Aorta (tissue), 5 donors: Measurements from ENCODE around the gene F2R. TPM values are rescaled to one million over a fixed set of nuclear protein-coding genes. Genes with fewer than 3 reads are reported as not detected.

Experiments used
- ATAC-seq: fragments of 200-7000 bp; cut with Tn5 transposase; one replicate; pipeline ENCODE4 v1.9.1; 2022; ENCODE audit warnings: moderate library complexity; ENCODE audit not compliant: low FRiP score
- DNase-seq, 2 donors: peaks; one replicate each; pipeline ENCODE4 v3.0.0-alpha.2; 2020
- H3K27ac ChIP-seq, 2 donors: one replicate each; pipeline ENCODE4 v1.5.1; 2013; ENCODE audit warnings: low read length in 2 of 2, mild to moderate bottlenecking in 2 of 2, moderate library complexity in 2 of 2, control low read depth in 1 of 2, inconsistent platforms in 1 of 2, low read depth in 1 of 2
- H3K27me3 ChIP-seq, 2 donors: one replicate each; pipeline ENCODE4 v1.6.1; 2013; ENCODE audit warnings: control low read depth in 1 of 2, low read length in 1 of 2, mild to moderate bottlenecking in 1 of 2, moderate library complexity in 1 of 2; ENCODE audit not compliant: insufficient read depth in 2 of 2, control insufficient read depth in 1 of 2
- H3K36me3 ChIP-seq, 2 donors: one replicate each; pipeline ENCODE4 v1.6.1; 2013; ENCODE audit warnings: control low read depth in 1 of 2, low read length in 1 of 2, mild to moderate bottlenecking in 1 of 2; ENCODE audit not compliant: insufficient read depth in 2 of 2, control insufficient read depth in 1 of 2
- H3K4me1 ChIP-seq, 2 donors: one replicate each; pipeline ENCODE4 v1.6.1; 2013; ENCODE audit warnings: low read length in 2 of 2, control low read depth in 1 of 2, mild to moderate bottlenecking in 1 of 2, moderate library complexity in 1 of 2; ENCODE audit not compliant: insufficient read depth in 2 of 2, control insufficient read depth in 1 of 2
- H3K4me3 ChIP-seq, 2 donors: one replicate each; pipeline ENCODE4 v1.5.1; 2013; ENCODE audit warnings: low read length in 2 of 2, control low read depth in 1 of 2, mild to moderate bottlenecking in 1 of 2
- H3K9me3 ChIP-seq: one replicate; pipeline ENCODE4 v1.6.1; 2013; ENCODE audit warnings: mild to moderate bottlenecking, low read length; ENCODE audit not compliant: control insufficient read depth
- WGBS, 2 donors: extraction: QIAGEN DNeasy Blood & Tissue Kit; methylation state at CpG; one replicate each; pipeline ENCODE4 v1.1.7; 2013; 5-methylcytosine and 5-hydroxymethylcytosine counted together
- intact Hi-C, 2 donors: fragments of 100-400 bp; cut with DNase I; formaldehyde crosslinking; loops; one replicate each; pipeline versions ENCODE4 v1.14.2 to v1.15.0; 2022
- polyA plus RNA-seq, 2 donors: library from polyadenylated mRNA; stranded (reverse); fragments of 200-250 nt; gene quantifications; one replicate each; pipeline ENCODE4 v1.2.3, GENCODE V29; 2013
- total RNA-seq, 2 donors: library from RNA; stranded (reverse); fragmentation: NEBNext Ultra II Directional; extraction: Animal tissue kit (Norgen Biotek cat#: 25700); gene quantifications; one replicate each; pipeline ENCODE4 v1.2.1, GENCODE V29; 2021
- donor health status: healthy with polysubstance abuse.
- donor health status: Bipolar disorder and iron deficiency.
- donor health status: DM: no; HTN: no; CAD: no.
- donor health status: DM: no; HTN: no; CAD: no.
- donor health status: DM: yes; HTN: yes; CAD: no.

F2R gene
- total and polyA plus RNA-seq, 4 donors = 17.8 to 185 (median 22.1) TPM

- 73 to 88% methylated on average over 1 of the region's 1 CpG for WGBS, 2 donors
- DNase-seq (no peak), ATAC-seq (no peak)
- Histone ChIP-seq H3K27ac (no peak overlapping the region), H3K27me3 (no peaks in the 10 kb centered on the region), H3K9me3 (no peaks in the 10 kb centered on the region), H3K36me3 (no peaks in the 10 kb centered on the region), H3K4me3 (no peak overlapping the region), H3K4me1 (peaks cover 0 to 4% of the 10 kb centered on the region in 2 donors)
- intact Hi-C loops = no loop called here
These were observed 27.7 kb upstream of the F2R start for GRCh38 chr5:76688212-76688611.

GRCh38 chr5:76688836-76689235 is 27.1 kb upstream of the F2R start:
- no peaks in the 10 kb centered on the region for H3K9me3 ChIP-seq
- no peaks in the 10 kb centered on the region for H3K36me3 ChIP-seq
- no peaks in the 10 kb centered on the region for H3K27me3 ChIP-seq
- ATAC-seq = no peak
- H3K4me3 ChIP-seq = no peak overlapping the region
- H3K27ac ChIP-seq = no peak overlapping the region
- H3K4me1 ChIP-seq = peaks cover 0 to 4% of the 10 kb centered on the region in 2 donors
- WGBS, 2 donors = 79 to 80% methylated on average over 3 of the region's 3 CpGs
- no peak for DNase-seq
- intact Hi-C loops = no loop called here

DNA sequence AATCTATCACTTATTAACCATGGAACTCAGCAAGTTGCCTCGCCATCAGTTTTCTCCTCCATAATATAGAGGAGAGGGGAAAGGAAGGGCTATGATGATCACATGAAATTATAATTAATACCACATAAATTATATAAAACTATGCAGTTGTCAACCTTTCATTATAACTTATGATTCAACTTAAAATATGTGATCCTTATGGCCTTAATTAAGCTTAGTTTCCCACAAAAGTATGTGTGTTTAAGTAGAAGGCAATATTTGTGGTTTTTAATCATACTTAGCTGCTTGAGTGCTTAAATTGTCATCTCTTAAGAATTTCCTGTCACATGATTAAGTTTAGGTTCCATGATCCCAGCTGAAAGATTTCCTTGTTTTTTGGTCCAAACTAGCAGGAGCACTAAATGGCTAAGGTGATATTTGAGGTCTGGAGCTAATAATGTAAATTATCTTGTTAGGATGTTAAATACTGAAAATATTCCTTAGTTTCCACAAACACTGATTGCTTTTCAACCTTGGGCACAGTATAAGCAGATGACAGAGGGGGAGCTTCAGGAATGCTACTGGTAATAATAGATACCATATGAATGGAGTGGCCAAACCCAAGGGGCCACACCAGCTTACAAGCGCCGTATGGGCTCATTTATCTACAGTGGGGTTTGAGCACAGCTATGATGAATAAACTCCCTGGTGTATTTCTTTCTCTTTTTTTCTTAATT is 26.4 kb upstream of the F2R start:
- H3K4me3 ChIP-seq = no peak overlapping the region
- H3K27ac ChIP-seq = no peak overlapping the region
- no peaks in the 10 kb centered on the region for H3K9me3 ChIP-seq
- H3K4me1 ChIP-seq = peaks cover 0 to 4% of the 10 kb centered on the region in 2 donors
- 74 to 81% methylated on average over 3 of the region's 3 CpGs for WGBS, 2 donors
- intact Hi-C loops = no loop called here
- ATAC-seq (no peak), DNase-seq (no peak)
- no peaks in the 10 kb centered on the region for H3K36me3 ChIP-seq
- no peaks in the 10 kb centered on the region for H3K27me3 ChIP-seq

- WGBS, 2 donors = 46 to 50% methylated on average over 3 of the region's 3 CpGs
- intact Hi-C loops = no loop called here
- Histone ChIP-seq H3K27me3 (no peaks in the 10 kb centered on the region), H3K4me3 (no peak overlapping the region), H3K27ac (peak overlapping the region in 1 of 2 donors; percentile 3), H3K9me3 (no peaks in the 10 kb centered on the region), H3K36me3 (no peaks in the 10 kb centered on the region), H3K4me1 (peaks cover 0 to 4% of the 10 kb centered on the region in 2 donors)
- DNase-seq = no peak
- ATAC-seq = no peak
These were observed 25.8 kb upstream of the F2R start for GRCh38 chr5:76690037-76690679.

- ATAC-seq (peak; percentile 54), DNase-seq (no peak)
- intact Hi-C loops = no loop called here
- H3K27ac ChIP-seq = peak overlapping the region in 1 of 2 donors; percentile 82
- WGBS, 2 donors = 26 to 39% methylated on average over 7 of the region's 7 CpGs
- peaks cover 0 to 4% of the 10 kb centered on the region in 2 donors for H3K4me1 ChIP-seq
- no peaks in the 10 kb centered on the region for H3K27me3 ChIP-seq
- no peak overlapping the region for H3K4me3 ChIP-seq
- no peaks in the 10 kb centered on the region for H3K36me3 ChIP-seq
- H3K9me3 ChIP-seq = no peaks in the 10 kb centered on the region
These were observed 25.0 kb upstream of the F2R start for GRCh38 chr5:76690704-76691466.

GRCh38 chr5:76691467-76692273 is 24.3 kb upstream of the F2R start:
- Histone ChIP-seq H3K4me3 (no peak overlapping the region), H3K27me3 (no peaks in the 10 kb centered on the region), H3K4me1 (peaks cover 0 to 4% of the 10 kb centered on the region in 2 donors), H3K9me3 (no peaks in the 10 kb centered on the region), H3K36me3 (no peaks in the 10 kb centered on the region), H3K27ac (peak overlapping the region in 1 of 2 donors; percentile 76)
- intact Hi-C loops = no loop called here
- DNase-seq (no peak), ATAC-seq (peak; percentile 22)
- 53 to 61% methylated on average over 5 of the region's 5 CpGs for WGBS, 2 donors

GRCh38 chr5:76692274-76692540 is 23.7 kb upstream of the F2R start:
- no peaks in the 10 kb centered on the region for H3K36me3 ChIP-seq
- ATAC-seq (no peak), DNase-seq (no peak)
- H3K9me3 ChIP-seq = no peaks in the 10 kb centered on the region
- H3K27ac ChIP-seq = no peak overlapping the region
- 97 to 99% methylated on average over 6 of the region's 6 CpGs for WGBS, 2 donors
- H3K4me3 ChIP-seq = no peak overlapping the region
- peaks cover 0 to 4% of the 10 kb centered on the region in 2 donors for H3K4me1 ChIP-seq
- intact Hi-C loops = no loop called here
- H3K27me3 ChIP-seq = no peaks in the 10 kb centered on the region

DNA sequence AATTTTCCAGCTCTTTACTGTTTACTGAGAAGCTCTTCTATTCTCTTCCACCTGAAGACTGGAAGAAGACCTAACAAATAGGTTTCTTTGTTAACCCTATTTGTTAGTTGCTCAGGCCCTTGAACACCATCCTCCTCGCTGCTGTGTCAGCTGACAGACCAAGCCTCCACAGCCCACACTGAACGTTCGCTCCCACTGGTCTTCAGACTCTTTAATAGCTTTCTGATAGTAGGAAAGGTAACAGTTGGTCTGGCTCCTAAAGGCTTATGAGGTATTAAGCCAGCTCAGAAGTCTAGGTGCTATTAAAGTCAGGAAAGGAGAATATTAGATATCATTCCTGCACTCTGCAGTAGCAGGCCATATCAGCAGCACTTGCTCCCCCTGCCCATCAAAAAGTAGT is 23.3 kb upstream of the F2R start:
- H3K4me1 ChIP-seq = peaks cover 0 to 4% of the 10 kb centered on the region in 2 donors
- H3K36me3 ChIP-seq = no peaks in the 10 kb centered on the region
- H3K9me3 ChIP-seq = no peaks in the 10 kb centered on the region
- ATAC-seq (no peak), DNase-seq (no peak)
- H3K27me3 ChIP-seq = no peaks in the 10 kb centered on the region
- no peak overlapping the region for H3K4me3 ChIP-seq
- no peak overlapping the region for H3K27ac ChIP-seq
- 94 to 96% methylated on average over 3 of the region's 3 CpGs for WGBS, 2 donors
- intact Hi-C loops = no loop called here
